Stimulated activated naive CD4-positive, alpha-beta T cell (primary cell): ENCODE data around the gene CHEK1.

Source experiments
- DNase-seq, 6 experiments: peaks; one replicate each; lab custom pipeline; 2025; lab: John Stamatoyannopoulos, UW

Gene CHEK1

GRCh38 chr11:125626288-125626950, 1.5 kb downstream of the CHEK1 start:
- DNase-seq, result peak in 3 of 6 experiments; percentile 13 to 42 (median 34)

- DNase-seq, result no peak
These were observed 2.4 kb downstream of the CHEK1 start for GRCh38 chr11:125627236-125627910.

GRCh38 chr11:125637840-125638239, 12.9 kb downstream of the CHEK1 start:
- DNase-seq, result no peak

- no peak for DNase-seq
These were observed 13.4 kb downstream of the CHEK1 start for GRCh38 chr11:125638315-125638714.

GRCh38 chr11:125645871-125646270, 20.9 kb downstream of the CHEK1 start:
- no peak for DNase-seq

- DNase-seq, result peak in 1 of 6 experiments; percentile 2
These were observed 24.7 kb downstream of the CHEK1 start for GRCh38 chr11:125649465-125650166.

GRCh38 chr11:125662689-125663088, 37.7 kb downstream of the CHEK1 start:
- no peak for DNase-seq

GRCh38 chr11:125663910-125664309, 38.9 kb downstream of the CHEK1 start:
- no peak for DNase-seq

- no peak for DNase-seq
These were observed 42.2 kb downstream of the CHEK1 start for GRCh38 chr11:125667151-125667550.

GRCh38 chr11:125670172-125670571, 45.2 kb downstream of the CHEK1 start:
- no peak for DNase-seq

GRCh38 chr11:125671561-125671960, 46.6 kb downstream of the CHEK1 start:
- DNase-seq, result no peak

GRCh38 chr11:125674210-125674609, 49.2 kb downstream of the CHEK1 start:
- no peak for DNase-seq

- DNase-seq, result no peak
These were observed 50.2 kb downstream of the CHEK1 start for GRCh38 chr11:125675196-125675595.

GRCh38 chr11:125679397-125679796, 54.4 kb downstream of the CHEK1 start:
- no peak for DNase-seq

- no peak for DNase-seq
These were observed 54.9 kb downstream of the CHEK1 start for GRCh38 chr11:125679837-125680236.

- no peak for DNase-seq
These were observed 55.8 kb downstream of the CHEK1 start, which contains the start of gene ACRV1 for GRCh38 chr11:125680747-125681146. Gene ACRV1 (minus strand): TSS chr11:125680847. CDS start chr11:125680780, 67 bp downstream.

- no peak for DNase-seq
These were observed 60.3 kb downstream of the CHEK1 start for GRCh38 chr11:125685228-125685627.

- DNase-seq, result no peak
These were observed 63.1 kb downstream of the CHEK1 start for GRCh38 chr11:125688066-125688465.

- no peak for DNase-seq
These were observed 63.7 kb downstream of the CHEK1 start for GRCh38 chr11:125688632-125689031.

- DNase-seq, result no peak
These were observed 64.4 kb downstream of the CHEK1 start for GRCh38 chr11:125689274-125689859.

GRCh38 chr11:125690006-125690405, 65.0 kb downstream of the CHEK1 start:
- no peak for DNase-seq

- no peak for DNase-seq
These were observed 67.9 kb downstream of the CHEK1 start for GRCh38 chr11:125692887-125693286.

- no peak for DNase-seq
These were observed 70.0 kb downstream of the CHEK1 start for GRCh38 chr11:125694951-125695350.
